ENCODE results near the gene CENPX.

CENPX gene
- 13.6 to 24.3 reads per million in 2 experiments for total RNA-seq

- DNase-seq (ENCODE audit: low read depth) = no peak
Observed at GRCh38 chr17:82022310-82022980, at the start of gene CENPX. TSS of gene CENPX (minus strand) at chr17:82022878. CDS start at chr17:82022861, 17 bp downstream.

- DNase-seq (ENCODE audit: low read depth) = no peak
Observed at GRCh38 chr17:82070611-82071010, 47.9 kb upstream of the CENPX start.

GRCh38 chr17:82065638-82066303 lies 43.1 kb upstream of the CENPX start, which contains the start of gene DUS1L:
TSS of gene DUS1L (minus strand) at chr17:82065804. CDS start at chr17:82065059, 745 bp downstream.
- peak; percentile 58 for DNase-seq (ENCODE audit: low read depth)

- DNase-seq (ENCODE audit: low read depth) = no peak
Observed at GRCh38 chr17:82065193-82065637, 42.5 kb upstream of the CENPX start.

GRCh38 chr17:82064433-82065192 lies 41.9 kb upstream of the CENPX start:
- no peak for DNase-seq (ENCODE audit: low read depth)

GRCh38 chr17:82063424-82064415 lies 41.0 kb upstream of the CENPX start:
- no peak for DNase-seq (ENCODE audit: low read depth)

GRCh38 chr17:82062984-82063368 lies 40.3 kb upstream of the CENPX start:
- no peak for DNase-seq (ENCODE audit: low read depth)

- DNase-seq (ENCODE audit: low read depth) = no peak
Observed at GRCh38 chr17:82062076-82062983, 39.7 kb upstream of the CENPX start.

- no peak for DNase-seq (ENCODE audit: low read depth)
Observed at GRCh38 chr17:82061047-82061925, 38.6 kb upstream of the CENPX start.

- no peak for DNase-seq (ENCODE audit: low read depth)
Observed at GRCh38 chr17:82060614-82061013, 37.9 kb upstream of the CENPX start.

GRCh38 chr17:82060001-82060380 lies 37.3 kb upstream of the CENPX start:
- no peak for DNase-seq (ENCODE audit: low read depth)

- no peak for DNase-seq (ENCODE audit: low read depth)
Observed at GRCh38 chr17:82059272-82060000, 36.8 kb upstream of the CENPX start.

GRCh38 chr17:82058855-82059249 lies 36.2 kb upstream of the CENPX start:
- DNase-seq (ENCODE audit: low read depth) = no peak

- DNase-seq (ENCODE audit: low read depth) = no peak
Observed at GRCh38 chr17:82058230-82058854, 35.7 kb upstream of the CENPX start.

- DNase-seq (ENCODE audit: low read depth) = no peak
Observed at GRCh38 chr17:82056729-82057621, 34.3 kb upstream of the CENPX start.

GRCh38 chr17:82055965-82056728 lies 33.5 kb upstream of the CENPX start:
- DNase-seq (ENCODE audit: low read depth) = no peak
